ENCODE measurements around the gene LRP8.

LRP8 gene

DNA sequence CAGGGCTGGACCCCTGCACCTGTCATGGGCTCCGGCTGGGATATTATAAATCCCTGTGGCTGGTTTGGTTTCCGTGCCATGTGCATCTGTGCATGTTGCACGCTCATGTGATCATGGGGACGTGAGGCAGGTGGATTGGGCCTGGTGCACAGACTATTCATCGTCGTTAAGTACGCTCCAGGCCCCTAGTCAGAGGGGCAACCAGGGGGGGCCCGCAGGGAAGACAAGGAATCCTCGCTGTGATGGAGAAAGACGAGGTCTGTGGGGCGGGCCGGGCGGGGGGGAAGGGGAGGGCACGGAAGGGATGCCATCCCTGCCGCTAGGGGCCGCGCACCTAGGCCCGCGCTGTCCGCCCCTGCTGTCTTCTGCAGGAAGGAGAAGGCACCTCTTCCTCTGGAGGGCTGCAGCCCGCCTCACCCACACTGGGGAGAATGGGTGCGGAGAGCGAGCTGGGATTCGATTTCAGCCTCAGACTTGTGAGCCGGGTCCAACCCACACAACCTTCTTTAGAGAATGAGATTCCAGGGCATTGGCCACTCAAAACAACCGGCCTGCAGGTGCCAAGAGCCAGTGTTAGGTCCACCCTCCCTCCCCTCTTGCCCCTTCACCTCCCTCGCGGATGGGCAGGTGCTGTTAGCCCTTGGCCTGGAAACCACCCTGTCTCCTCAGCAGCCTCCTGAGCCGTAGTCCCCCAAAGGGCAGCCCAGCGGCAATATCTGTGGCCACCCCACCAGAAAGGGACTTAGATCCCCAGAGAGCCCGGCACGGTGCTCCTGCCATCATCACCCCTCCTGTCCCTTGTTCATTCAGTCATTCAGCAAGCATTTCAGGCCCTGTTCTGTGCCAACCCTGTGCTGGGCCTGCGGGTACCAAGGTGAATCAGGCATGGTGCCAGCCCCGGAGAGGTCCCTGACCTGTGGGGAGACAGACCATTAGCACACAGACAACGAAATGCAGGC is 950 bp upstream of the LRP8 start:
- H3K4me3 ChIP-seq (ENCODE audit: low read length): peak overlapping the region; percentile 64
- peak; percentile 59 for DNase-seq (ENCODE audit: low read depth, low spot score)

DNA sequence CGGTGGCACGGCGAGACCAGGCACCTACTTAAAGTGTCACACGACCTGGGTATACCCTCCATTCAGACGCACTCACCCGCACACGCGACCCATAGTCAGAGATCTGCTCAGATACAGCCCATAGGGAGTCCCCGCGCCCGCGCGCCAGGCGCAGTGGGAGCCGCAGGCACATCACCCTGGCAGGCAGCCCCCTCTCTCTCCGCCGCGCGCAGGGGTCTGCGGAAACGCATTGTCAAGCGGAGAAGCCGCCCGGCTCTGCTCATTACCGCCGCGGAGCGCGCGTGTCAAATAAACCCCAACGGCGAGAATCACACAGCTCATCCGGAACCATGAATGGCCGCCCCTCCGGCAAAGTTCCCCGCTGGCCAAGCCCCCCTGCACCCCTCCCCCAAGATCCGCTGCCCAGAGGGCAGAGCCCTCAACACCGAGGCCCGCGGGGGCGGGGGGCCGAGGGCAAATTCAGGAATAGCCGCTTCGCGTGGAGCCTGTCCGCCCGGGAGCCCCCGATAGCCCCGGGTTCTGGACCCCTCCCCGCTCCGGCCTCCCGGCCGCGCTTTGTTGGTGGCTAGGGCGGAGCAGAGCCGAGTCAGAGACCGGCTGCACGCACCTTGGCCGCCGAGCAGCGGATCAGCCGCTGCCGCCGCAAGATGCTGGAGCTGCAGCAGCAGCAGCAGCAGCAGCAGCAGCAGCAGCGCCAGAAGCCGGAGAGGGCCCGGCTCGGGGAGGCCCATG is 522 bp downstream of the LRP8 start:
- peak; percentile 33 for DNase-seq (ENCODE audit: low read depth, low spot score)
- H3K4me3 ChIP-seq (ENCODE audit: low read length): peak overlapping the region; percentile 88

DNA sequence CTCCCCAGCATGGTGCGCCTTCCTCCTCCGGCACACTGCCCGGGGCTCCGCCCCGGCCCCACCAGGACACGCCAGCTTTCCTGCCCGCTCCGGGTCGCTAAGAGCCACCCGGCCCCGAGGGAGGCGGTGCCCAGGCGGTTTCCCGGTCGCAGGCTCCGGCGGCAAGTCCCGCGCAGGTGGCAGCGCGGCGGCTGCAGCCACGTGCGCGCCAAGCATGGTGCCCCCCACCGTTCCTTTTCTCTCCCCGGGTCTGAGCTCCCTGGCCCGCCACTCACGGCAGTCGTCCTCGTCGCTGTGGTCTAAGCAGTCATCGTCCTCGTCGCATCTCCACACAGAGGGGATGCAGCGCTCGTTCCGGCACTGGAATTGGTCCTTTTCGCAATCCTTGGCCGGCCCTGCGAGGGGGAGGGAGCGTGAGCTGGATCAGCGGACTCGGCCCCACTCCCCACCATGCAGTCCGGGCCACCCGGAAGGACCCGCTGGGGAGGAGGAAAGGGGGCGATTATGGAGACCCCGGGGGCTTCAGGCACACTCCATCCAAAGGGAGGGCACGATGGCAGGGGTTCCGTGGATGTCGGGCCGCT is 1.2 kb downstream of the LRP8 start:
- H3K4me3 ChIP-seq (ENCODE audit: low read length): peak overlapping the region; percentile 88
- DNase-seq (ENCODE audit: low read depth, low spot score): no peak

DNA sequence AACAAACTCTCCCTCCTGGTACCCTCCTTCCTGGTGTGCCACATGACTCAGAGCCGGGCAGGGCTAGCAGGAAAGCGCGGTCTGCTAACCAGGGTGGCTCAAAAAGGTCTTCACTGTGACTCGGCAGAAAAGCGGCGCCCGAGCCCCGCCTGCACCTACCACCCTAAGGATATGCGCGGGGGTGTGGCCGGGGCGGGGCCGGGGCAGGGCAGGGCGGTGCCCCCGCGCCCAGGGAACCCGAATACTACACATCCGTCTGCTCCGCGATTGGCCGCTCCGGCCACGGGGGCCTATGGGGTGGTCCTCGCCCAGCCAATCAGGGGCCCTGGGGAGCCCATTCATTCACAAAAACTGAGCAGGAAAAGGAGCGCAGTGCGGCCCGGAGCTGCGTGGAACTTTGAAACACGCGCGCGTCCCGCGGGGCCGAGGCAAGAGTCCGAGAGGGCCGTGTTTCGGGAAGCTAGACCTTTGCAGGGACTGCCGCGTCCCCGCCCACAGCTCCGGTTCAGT is 1.7 kb downstream of the LRP8 start:
- DNase-seq (ENCODE audit: low read depth, low spot score): peak; percentile 94

DNA sequence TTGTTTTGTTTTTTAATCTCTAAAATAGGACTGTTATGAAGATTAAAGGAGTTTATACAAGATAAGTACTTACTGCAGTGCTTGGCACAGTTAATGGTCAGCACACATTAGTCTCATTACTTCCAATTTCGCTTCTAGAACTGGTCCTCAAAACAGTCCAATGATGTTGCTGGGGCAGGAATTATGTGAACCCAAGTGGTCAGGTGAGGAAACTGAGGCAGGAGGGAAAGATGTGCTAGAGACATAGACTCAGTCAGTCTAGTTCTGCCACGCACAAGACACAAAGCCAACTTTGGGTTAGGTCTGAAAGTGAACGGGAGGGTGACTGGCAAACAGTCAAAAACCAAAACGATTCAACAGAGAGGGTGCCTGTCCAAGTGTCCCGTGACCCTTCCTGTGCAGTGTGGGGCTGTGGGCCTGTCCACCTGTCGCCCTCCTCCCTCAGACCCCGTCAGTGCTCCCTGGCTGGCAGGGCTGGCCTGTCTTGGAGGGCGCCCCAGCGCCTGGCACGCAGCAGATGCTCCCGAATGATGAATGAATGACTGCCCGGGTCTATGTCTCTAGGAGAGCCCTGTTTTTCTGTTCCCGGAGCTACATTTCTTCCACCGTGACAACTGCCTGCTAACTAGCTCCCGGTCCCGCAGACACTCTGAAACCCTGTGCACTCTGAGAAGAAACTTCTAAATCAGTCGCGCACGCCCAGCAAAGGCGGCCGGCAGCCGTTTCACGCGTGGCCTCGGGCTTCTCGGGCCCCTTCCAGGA is 2.4 kb downstream of the LRP8 start:
- peak overlapping the region; percentile 88 for H3K4me3 ChIP-seq (ENCODE audit: low read length)
- no peak for DNase-seq (ENCODE audit: low read depth, low spot score)

More for the DNA sequence above, 1.7 kb downstream of the LRP8 start:
- H3K4me3 ChIP-seq (ENCODE audit: low read length): peak overlapping the region; percentile 88

DNA sequence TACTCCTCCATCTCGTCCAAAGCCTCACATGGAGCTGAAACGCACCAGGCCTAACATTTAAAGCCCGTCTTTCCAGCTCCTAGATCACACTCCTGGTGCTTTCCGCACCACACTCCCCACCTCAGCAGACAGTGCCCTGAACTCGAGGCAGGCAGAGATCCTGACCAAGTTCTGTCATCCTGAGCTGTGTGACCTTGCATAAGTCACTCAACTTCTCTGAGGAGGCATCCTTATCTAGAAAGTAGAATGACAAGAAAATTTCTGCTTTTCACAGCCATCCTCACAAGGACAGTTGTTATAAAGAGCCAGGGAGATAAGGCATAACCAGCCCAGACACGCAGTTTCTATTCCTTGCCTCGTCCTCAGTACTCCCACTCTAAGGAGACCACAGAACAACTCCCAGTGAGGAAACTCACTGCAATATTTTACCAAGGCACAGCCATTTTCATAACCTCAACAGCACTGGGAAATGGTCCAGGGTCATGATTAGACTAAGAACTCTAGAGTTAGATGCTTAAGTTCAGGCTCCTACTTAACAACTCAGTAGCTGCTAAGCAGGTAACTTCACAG is 3.1 kb downstream of the LRP8 start:
- no peak for DNase-seq (ENCODE audit: low read depth, low spot score)
- H3K4me3 ChIP-seq (ENCODE audit: low read length): no peak overlapping the region

DNA sequence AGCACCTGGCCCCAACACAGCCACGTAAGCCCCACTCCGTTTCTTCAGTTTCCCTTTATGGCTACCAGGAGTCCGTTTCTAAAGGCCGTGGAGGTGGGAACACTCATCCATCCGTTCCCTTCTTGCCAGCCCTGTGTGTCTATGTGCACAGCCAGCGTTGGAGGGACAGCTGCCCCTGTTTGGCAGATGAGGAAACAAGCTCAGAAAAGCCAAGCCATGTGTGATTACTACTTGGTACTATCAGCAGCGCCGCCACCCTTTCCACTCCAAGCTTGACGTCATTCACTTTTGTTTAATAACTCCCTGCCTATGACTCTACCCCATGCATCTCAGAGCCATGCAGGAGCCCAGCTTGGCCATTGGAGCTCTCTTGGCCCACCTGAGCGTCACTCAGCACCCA is 3.5 kb downstream of the LRP8 start:
- no peak for DNase-seq (ENCODE audit: low read depth, low spot score)
- H3K4me3 ChIP-seq (ENCODE audit: low read length): no peak overlapping the region

DNA sequence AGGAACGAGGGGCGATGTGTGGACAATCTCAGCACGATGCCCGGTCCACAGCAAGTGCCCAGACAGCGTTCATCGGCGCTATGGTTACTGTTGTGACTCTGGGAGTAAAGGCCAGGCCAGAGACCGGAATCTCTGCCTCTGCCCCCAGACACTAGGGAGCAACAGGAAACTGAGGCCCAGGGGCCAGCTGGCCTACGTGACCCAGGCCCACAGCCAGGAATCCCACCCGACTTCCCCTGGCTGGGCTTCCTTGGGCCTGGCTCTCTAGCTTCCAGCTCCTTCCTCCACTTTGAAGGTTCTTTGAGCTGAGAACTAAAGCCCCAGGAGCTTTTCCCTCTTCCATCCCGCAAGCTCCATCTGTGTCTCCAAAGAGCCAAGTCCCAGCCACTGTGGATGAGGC is 4.6 kb downstream of the LRP8 start:
- no peak for DNase-seq (ENCODE audit: low read depth, low spot score)
- no peak overlapping the region for H3K4me3 ChIP-seq (ENCODE audit: low read length)

DNA sequence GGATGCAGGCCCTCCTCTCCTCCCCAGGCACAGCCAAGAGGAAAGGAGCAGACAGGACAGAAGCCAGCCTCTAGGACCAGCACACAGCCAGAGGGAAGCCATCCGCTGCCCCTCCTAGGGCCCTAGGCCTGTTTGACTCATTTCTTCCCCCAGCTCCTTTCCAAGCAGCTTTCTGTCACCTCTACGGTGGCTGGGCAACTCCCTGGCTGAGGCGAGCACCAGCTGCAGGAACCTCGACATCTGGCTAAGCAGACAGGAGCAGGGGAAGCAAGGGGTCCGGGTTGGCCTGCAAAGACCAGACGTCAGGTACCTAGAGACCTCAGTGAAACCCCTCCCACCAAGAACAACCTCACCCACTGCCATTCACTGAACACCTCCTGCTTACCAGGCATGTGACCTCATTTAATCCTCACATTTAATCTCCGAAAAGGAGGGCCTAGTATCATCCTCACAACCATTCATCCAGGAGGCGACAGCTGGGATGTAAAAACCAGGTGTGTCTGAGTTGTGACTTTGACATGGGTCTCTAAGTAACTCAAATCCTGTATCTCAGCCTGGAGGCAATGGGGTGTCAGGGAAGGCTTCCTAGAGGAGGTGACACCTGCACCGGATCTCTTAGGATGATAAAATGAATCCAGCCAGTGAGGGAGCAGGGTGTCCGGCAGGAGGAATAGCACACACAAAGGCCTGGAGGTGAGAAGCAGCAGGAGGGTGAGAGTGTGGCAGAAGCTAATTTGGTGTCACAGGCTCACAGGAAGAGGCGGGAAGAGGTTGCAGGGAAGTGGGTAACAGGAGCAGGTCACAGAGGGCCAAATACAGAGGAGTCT is 5.9 kb downstream of the LRP8 start:
- no peak for DNase-seq (ENCODE audit: low read depth, low spot score)
- no peak overlapping the region for H3K4me3 ChIP-seq (ENCODE audit: low read length)

DNA sequence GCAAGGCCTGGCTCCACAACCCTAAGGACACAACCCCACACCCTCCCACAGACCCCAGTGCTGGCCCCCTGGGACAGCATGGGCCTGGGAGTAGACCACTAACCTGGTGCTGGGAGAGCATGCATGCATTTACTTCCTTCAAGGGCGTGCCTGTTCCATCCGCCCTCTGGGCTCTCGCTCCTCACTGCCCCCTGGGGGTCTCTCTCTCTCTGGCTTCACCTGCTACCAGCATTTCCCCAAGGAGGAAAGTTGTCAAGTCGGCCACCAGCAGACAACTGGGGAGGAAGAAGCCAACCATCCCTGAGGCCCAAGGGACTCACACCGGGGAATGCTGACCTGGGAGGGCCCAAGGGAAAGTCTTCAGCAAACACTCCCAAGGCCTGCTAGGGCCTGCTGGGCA is 6.5 kb downstream of the LRP8 start:
- no peak for DNase-seq (ENCODE audit: low read depth, low spot score)
- no peak overlapping the region for H3K4me3 ChIP-seq (ENCODE audit: low read length)

DNA sequence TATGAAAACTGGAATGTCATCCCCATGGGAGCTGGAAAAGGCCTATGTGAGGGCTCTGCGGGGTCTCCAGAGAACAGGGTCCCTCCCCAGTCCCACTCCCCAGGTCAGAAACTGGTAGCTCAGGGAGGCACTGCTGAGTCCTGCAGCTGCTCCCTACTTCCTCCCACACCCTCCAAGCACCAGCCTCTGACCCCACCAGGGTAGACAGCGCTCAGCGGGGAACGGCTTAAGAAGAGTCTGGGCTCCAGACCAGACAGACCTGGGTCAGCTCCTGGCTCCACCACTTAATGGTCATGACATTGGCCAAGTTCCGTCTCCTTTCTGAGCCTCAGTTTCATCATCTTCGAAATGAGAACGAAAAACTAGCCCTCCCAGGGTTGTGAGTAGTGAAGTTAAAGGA is 7.2 kb downstream of the LRP8 start:
- H3K4me3 ChIP-seq (ENCODE audit: low read length): no peak overlapping the region
- DNase-seq (ENCODE audit: low read depth, low spot score): no peak

DNA sequence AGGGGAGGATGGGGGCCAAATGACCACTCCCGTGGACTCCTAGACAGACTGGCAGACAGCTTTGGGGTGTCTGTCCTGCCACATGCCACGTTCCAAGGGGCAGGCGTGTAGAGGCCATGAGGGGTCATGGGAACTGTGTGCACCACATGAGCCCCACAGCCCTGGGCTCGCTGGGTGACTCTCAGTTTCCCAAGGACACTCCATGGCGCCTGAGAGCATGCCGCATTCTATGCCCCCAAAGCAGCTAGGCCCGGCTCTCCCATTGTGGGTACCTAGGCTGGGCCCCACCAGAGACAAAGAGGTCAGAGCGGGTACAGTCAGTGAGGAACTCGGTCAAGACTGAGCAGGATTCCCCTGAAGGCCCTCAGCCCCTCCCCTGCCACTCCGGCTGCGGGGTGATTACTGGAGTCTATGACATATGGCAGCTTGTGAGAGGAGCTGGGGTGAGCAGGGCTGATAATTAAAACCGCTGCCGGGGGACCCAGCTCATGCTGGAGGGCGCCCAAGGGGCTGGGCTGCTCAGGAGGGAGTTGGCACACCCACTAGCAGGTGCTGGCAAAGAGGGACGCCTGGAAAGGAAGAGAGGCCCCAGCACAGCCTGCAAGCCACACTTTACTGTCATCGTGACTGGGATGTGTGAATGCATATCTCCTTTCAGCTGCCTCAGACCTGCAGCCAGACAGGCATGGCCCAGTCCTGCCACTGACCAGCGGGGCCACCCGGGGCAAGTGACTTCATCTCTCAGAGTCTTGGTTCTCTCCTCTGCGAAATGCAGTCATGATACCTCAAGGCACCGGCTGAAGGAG is 8.4 kb downstream of the LRP8 start:
- DNase-seq (ENCODE audit: low read depth, low spot score): no peak
- H3K4me3 ChIP-seq (ENCODE audit: low read length): no peak overlapping the region

DNA sequence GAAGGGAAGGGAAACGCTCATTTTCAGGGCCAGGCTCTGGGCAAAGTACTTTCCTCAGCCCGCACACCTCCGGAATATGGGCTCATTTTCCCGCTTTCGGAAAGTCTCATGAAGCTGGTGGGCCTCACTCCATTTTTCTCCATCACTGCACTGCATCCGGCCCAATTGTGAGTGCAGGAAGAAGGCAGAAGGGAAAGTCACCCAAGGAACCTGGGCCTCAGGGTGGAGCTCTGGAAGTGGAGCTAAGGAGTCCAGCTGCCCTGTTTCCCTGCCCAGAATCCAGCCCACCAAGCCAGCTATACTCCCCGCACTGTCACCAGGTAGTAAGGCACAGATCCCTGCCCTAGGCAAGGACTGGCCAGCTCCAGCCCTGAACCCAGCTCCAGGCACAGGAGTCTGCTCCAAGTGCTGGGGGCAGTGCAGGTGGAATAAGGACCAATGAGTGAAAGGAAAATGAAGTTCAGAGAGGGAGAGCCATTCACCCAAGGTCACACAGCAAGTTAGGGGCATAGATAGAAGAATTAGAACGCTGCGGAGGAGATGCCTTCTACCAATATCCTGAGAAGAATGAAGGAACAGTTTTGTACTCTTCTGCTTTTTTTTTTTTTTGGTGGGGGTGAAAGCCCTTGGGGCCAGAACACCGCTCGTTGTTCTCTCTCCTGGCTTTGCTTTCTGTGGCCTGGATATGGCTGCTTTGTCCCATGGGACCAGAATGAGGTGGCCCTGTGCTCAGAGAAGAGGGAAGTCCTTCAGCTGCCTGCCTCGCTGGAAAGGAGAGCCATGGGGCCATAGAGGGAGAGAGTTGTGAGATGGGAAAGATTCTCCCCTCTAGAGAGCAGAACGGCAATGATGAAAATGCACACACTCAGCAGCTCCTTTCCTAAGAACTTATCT is 10.0 kb downstream of the LRP8 start:
- no peak for DNase-seq (ENCODE audit: low read depth, low spot score)
- H3K4me3 ChIP-seq (ENCODE audit: low read length): no peak overlapping the region

DNA sequence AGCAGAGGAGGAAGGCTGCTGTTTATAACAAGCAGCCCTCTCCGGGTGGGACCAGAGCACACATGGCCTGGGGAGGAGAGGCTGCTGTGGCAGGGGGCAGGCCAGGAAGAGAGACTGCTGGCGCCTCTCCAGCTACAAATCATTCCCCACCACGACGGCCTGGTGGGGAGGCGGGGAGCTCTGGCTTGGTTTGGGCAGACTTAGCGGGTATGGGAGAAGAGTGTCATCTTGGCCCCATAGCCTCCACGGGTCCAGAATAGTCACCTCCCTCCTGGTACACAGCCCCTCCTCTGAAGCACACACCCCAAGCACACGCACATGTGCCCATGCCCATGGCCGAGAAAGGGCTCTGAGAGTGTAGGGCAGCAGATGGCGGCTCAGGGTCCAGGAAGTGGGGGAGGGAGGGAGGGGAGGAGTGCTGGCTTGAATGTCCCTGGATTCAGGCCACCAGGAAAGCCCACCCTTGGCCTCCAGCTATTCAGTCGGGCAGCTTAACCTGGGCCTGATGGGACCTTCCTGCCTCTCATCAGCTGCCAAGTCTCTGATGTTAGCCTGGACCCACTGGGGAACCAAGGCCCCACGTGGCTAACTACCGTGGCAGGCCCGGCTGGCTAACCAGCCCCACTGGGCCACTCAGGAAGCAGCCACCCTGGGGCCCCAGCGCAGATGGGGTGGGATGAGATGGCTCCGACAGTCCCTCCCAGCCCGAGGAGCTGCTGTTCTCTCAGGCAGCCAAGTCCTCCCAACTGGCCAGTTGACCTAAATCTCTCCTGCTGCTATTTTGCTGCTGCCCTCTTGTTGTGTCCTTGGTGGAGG is 10.9 kb downstream of the LRP8 start:
- DNase-seq (ENCODE audit: low read depth, low spot score): no peak
- H3K4me3 ChIP-seq (ENCODE audit: low read length): no peak overlapping the region

DNA sequence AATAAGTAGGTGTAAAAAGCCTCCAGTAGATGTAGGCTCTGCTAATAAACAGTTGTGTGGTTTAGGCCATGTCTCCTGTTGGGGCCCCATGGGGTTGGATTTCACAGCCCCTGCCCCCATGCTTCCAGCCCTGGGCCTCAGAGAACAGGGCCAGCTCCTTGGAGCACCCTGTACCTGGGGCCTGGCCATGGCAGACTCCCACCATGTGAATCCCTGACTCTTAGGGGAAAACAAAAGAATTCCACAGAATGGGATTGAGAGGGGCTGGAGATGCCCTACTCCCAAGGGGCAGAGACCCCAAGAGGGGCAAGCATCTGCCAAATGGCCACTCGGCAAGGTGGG is 11.5 kb downstream of the LRP8 start:
- no peak overlapping the region for H3K4me3 ChIP-seq (ENCODE audit: low read length)
- no peak for DNase-seq (ENCODE audit: low read depth, low spot score)
